ENCODE results near the gene PIEZO1. TPM values are rescaled to one million over a fixed set of nuclear protein-coding genes. Genes with fewer than 3 reads are reported as not detected.

PIEZO1 gene
- total RNA-seq, 3 donors from 2014 or later: 71.4 to 218 (median 129) TPM

- Histone ChIP-seq H3K4me1 (ENCODE audit: low read depth) (no peaks in the 10 kb centered on the region), H3K4me3 (no peak overlapping the region), H3K36me3 (ENCODE audit: low read depth) (peaks cover 13% of the 10 kb centered on the region), H3K9me3 (no peaks in the 10 kb centered on the region)
- no peak for DNase-seq
- intact Hi-C loops (cut with DNase I, micrococcal nuclease): no loop called here
- ATAC-seq: no peak
- TF ChIP-seq CTCF (IDR thresholded peaks at IDR 0.05): no peak
These were observed 58.6 kb downstream of the PIEZO1 start for GRCh38 chr16:88726408-88726749.

- TF ChIP-seq CTCF (IDR thresholded peaks at IDR 0.05): no peak
- H3K36me3 ChIP-seq (ENCODE audit: low read depth): peaks cover 13% of the 10 kb centered on the region
- DNase-seq: no peak
- H3K9me3 ChIP-seq: no peaks in the 10 kb centered on the region
- intact Hi-C loops (cut with DNase I, micrococcal nuclease): no loop called here
- H3K4me1 ChIP-seq (ENCODE audit: low read depth): no peaks in the 10 kb centered on the region
- H3K4me3 ChIP-seq: no peak overlapping the region
- ATAC-seq: no peak
These were observed 59.2 kb downstream of the PIEZO1 start for GRCh38 chr16:88725609-88726407.

GRCh38 chr16:88724855-88725555, 60.0 kb downstream of the PIEZO1 start:
- no peak for TF ChIP-seq CTCF (IDR thresholded peaks at IDR 0.05)
- Histone ChIP-seq H3K36me3 (ENCODE audit: low read depth) (peaks cover 13% of the 10 kb centered on the region), H3K4me3 (no peak overlapping the region), H3K4me1 (ENCODE audit: low read depth) (no peaks in the 10 kb centered on the region), H3K9me3 (no peaks in the 10 kb centered on the region)
- intact Hi-C loops (cut with DNase I, micrococcal nuclease): no loop called here
- ATAC-seq (no peak), DNase-seq (no peak)

- no peaks in the 10 kb centered on the region for H3K9me3 ChIP-seq
- intact Hi-C loops (cut with DNase I, micrococcal nuclease): no loop called here
- no peaks in the 10 kb centered on the region for H3K4me1 ChIP-seq (ENCODE audit: low read depth)
- ATAC-seq (no peak), DNase-seq (no peak)
- H3K4me3 ChIP-seq: no peak overlapping the region
- H3K36me3 ChIP-seq (ENCODE audit: low read depth): peaks cover 13% of the 10 kb centered on the region
- no peak for TF ChIP-seq CTCF (IDR thresholded peaks at IDR 0.05)
These were observed 61.1 kb downstream of the PIEZO1 start for GRCh38 chr16:88723911-88724310.

GRCh38 chr16:88723507-88723887, 61.5 kb downstream of the PIEZO1 start:
- H3K4me3 ChIP-seq: no peak overlapping the region
- DNase-seq: no peak
- intact Hi-C loops (cut with DNase I, micrococcal nuclease): no loop called here
- no peak for TF ChIP-seq CTCF (IDR thresholded peaks at IDR 0.05)
- H3K4me1 ChIP-seq (ENCODE audit: low read depth): no peaks in the 10 kb centered on the region
- H3K9me3 ChIP-seq: no peaks in the 10 kb centered on the region
- ATAC-seq: no peak
- peaks cover 13% of the 10 kb centered on the region for H3K36me3 ChIP-seq (ENCODE audit: low read depth)
